ENCODE results near the gene NETO2.

DNA sequence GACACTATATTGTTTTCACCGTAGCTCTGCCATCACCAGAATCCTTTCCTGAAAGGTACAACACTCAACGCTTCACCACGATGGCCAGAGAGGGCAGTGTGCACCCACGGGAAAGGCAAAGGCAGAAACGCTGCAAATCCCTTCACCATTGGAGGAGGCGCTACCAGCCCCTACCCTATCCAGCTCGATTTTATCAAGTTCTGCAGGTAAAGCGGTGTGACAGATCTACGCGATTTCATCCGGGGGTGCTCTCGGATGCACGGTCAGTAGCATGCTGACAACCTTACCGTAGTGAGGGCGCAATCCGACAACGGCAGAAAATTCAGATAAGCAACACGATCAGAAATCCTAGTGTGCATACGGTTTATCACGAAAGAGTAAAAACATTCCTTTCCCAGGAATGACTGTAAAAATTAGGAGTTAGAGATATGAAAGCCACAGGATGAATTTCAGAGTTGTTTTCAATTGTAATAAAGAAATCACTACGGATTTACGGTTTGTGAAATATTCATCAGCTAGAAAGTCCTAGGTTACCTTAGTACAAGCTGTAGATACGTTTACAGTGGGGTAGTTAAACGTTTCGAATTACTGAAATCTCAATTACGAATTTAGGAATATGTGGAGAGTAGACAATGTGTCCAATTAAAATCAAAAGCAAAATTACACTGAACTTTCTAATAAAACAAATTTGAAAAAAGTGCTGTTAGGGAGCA lies 1.8 kb downstream of the NETO2 start:
- TF ChIP-seq POLR2AphosphoS5 (IDR thresholded peaks at IDR 0.05) (peak in 2 of 3 donors; percentile 63 to 75), POLR2A (IDR thresholded peaks at IDR 0.05) (no peak)
- TF ChIP-seq, protein P1, sequence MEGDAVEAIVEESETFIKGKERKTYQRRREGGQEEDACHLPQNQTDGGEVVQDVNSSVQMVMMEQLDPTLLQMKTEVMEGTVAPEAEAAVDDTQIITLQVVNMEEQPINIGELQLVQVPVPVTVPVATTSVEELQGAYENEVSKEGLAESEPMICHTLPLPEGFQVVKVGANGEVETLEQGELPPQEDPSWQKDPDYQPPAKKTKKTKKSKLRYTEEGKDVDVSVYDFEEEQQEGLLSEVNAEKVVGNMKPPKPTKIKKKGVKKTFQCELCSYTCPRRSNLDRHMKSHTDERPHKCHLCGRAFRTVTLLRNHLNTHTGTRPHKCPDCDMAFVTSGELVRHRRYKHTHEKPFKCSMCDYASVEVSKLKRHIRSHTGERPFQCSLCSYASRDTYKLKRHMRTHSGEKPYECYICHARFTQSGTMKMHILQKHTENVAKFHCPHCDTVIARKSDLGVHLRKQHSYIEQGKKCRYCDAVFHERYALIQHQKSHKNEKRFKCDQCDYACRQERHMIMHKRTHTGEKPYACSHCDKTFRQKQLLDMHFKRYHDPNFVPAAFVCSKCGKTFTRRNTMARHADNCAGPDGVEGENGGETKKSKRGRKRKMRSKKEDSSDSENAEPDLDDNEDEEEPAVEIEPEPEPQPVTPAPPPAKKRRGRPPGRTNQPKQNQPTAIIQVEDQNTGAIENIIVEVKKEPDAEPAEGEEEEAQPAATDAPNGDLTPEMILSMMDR (IDR thresholded peaks at IDR 0.05 in 8 of 11, conservative IDR thresholded peaks at IDR 0.05 in 3 of 11): peak; percentile 69 to 92 (median 86)
